ENCODE data around the gene AHI1.
"Not testable (repeated sequence)": the region's sequence is repeated elsewhere in the genome, so short reads cannot be mapped to it uniquely, and the experiment has no call there.

The AHI1 gene

GRCh38 chr6:135256866-135257265 lies 240.7 kb downstream of the AHI1 start:
- DNase-seq, result no peak

GRCh38 chr6:135254471-135254870 lies 243.1 kb downstream of the AHI1 start:
- no peak for DNase-seq

GRCh38 chr6:135251498-135252441 lies 245.8 kb downstream of the AHI1 start:
- no peak for DNase-seq

DNA sequence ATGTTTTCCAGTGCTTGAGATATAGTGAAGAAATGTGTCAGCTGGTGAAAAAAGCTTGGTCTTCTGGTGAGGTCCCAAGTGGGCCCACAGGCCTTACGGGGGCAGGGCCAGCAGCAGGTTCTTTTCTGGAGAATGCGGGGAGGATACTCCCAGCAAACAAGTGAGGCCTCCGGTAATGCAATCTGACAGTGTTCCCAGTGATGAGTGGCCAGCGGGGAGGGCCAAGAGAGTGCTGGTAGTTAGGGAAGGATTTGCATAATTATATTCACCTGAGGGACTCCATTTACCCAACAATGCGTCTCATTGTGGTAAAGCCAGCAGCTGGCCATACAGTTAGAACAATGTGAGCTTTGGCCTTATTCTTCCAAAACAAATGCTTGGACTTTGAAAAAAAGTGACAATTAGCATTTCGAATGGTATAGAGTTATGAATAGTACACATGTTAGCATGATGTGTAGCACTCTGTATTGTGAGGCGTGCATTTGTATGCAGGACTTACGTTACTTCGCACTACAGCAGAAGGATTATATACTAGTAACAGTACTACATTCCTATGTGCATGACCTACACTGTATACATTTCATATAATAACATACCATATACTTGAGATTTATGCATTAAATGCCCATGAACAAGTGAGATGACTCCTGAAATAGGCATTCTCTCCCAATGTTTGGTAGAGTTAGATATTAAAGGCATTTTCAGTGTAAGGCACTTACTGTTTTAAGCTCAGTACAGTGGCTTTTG lies 246.6 kb downstream of the AHI1 start:
- DNase-seq, result no peak

GRCh38 chr6:135250234-135250633 lies 247.3 kb downstream of the AHI1 start:
- peak; percentile 91 for DNase-seq

DNA sequence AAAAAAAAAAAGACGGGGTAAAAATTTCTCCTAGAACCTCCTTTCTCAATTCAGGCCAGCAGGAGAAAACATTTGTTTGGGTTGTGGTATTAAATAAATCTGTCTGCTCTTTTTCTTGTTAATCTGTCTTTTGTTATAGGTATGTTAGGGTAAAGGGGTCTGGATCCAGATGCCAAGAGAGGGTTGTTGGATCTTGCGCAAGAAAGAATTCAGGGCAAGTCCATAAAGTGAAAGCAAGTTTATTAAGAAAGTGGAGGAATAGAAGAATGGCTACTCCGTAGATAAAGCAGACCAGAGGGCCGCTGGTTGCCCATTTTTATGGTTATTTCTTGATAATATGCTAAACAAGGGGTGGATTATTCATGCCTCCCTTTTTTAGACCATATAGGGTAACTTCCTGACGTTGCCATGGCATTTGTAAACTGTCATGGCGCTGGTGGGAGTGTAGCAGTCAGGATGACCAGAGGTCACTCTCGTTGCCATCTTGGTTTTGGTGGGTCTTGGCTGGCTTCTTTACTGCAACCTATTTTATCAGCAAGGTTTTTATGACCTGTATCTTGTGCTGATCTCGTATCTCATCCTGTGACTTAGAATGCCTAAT lies 251.0 kb downstream of the AHI1 start:
- not testable (repeated sequence) for DNase-seq

DNA sequence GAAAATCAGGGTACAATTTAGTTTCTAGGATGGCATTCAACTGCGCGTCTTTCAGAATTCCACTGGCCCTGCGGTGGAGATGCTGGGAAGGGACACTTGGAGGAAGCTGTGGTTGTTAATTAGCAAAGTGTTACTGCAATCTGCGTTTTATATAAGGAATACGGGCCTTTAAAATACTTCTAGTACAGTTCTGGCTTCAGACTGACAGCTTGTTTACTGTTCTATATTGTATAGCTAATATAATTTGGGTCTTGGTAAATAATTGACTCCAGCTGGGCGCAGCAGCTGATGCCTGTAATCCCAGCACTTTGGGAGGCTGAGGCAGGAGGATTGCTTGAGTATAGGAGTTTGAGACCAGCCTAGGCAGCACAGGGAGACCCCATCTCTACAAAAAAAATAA lies 252.7 kb downstream of the AHI1 start:
- no peak for DNase-seq

DNA sequence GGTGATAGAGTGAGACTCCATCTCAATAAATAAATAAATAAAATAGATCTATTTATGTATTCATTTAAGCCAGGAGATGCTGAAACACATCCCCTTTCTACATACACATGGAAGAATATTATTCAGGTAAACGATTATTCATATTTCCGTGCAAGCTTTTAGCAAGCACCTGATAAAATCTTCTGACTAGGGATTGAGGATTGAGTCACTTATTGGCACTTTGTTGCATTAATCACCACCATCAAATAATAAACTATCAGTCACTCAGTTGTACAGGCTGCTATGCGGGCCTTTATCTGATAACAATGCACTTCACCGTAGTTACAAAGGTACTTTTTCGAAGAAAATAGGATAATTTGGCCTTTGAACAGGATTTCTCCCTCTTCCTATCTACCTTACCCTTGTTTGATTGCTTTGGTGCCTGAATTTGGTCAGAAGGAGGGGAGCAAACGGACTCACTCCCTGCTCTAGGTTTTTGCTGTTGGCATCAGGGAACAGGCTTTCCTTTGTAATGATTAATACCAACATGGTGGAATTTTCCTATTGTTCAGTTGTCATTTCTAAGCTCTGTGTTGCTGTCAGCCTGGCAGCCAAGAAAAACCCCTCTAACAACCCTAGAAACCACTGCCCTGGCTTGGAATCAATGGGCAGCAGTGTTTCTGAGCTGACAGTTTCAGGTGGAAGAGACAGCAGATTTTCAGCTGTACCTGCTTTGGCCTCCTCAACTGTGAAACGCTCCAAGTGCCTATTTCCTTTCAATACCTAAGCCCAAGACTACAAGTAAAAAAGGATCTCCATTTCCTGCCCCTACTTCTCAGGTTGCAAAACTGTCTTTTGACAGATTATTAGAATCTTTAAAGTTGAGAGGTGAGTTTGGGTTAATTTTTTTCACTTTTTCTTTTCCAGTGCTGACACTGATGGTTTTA lies 253.4 kb downstream of the AHI1 start:
- DNase-seq, result no peak

DNA sequence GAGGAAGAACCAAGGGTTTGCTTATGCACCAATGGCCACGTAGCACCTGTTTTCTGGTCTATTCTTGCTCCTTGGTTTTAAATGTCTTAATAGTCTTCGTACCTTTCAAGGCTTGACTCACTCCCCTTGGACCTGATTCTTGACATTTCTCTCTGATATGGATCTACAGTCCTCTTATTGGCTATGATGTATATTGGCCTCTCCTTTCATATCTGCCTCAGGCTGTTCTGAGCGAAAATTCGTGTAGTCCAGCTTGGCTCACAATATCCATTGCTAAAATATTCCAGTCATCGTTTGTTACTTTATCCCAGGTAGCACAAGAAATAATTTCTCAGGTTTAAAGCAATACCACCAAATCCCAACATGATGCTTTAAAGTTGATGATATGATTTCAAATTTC lies 256.8 kb downstream of the AHI1 start:
- DNase-seq, result no peak

- no peak for DNase-seq
Observed at GRCh38 chr6:135236732-135237131, 260.8 kb downstream of the AHI1 start.

- DNase-seq, result no peak
Observed at GRCh38 chr6:135236319-135236718, 261.2 kb downstream of the AHI1 start.

DNA sequence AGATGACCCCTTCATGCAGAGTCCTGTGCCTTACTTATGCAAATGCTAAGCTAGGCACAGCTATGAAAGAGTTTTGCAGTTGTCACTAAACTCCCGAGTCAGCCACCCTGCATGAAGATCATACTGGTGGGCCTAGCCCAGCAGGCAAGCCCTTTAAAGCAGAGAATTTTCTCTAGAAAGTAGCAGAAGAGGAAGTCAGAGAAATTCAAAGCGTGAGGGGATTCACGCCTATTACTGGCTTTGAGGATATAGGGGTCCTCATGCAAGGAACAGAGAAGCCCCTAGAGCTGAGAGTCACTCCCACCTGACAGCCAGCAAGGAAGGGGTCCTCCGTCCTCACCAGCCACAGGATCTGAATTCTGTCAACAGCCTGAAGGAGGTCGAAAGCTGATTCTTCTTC lies 261.8 kb downstream of the AHI1 start:
- DNase-seq, result peak; percentile 44

GRCh38 chr6:135234492-135234780 lies 263.1 kb downstream of the AHI1 start:
- no peak for DNase-seq

GRCh38 chr6:135233686-135234491 lies 263.7 kb downstream of the AHI1 start:
- peak; percentile 85 for DNase-seq

Data from MV-4-11 (cell line).